Peyer's patch (tissue), 4 donors: ENCODE data around the gene MRPL19. TPM values are rescaled to one million over a fixed set of nuclear protein-coding genes. Genes with fewer than 3 reads are reported as not detected.
"Not testable (repeated sequence)": the region's sequence is repeated elsewhere in the genome, so short reads cannot be mapped to it uniquely, and the experiment has no call there.

ENCODE experiments used
- DNase-seq, 3 donors: peaks; one replicate each; pipeline ENCODE4 v3.0.0-alpha.2; 2017 to 2019
- H3K27ac ChIP-seq, 4 donors: fragments of 200-600 bp; sonication (generic); one replicate each; pipeline ENCODE4 v1.5.1; 2016 to 2019
- H3K27me3 ChIP-seq, 2 donors: fragments of 200-600 bp; sonication (generic); one replicate each; pipeline ENCODE4 v1.5.1; 2019
- H3K36me3 ChIP-seq, 3 donors: fragments of 200-600 bp; sonication (generic); one replicate each; pipeline ENCODE4 v1.5.1; 2016 to 2019
- H3K4me1 ChIP-seq, 4 donors: fragments of 200-600 bp; sonication (generic); one replicate each; pipeline ENCODE4 v1.5.1; 2016 to 2019
- H3K4me3 ChIP-seq, 4 donors: fragments of 200-600 bp; sonication (generic); 1 replicate in 3 of 4; 2 replicates in 1 of 4; pipeline ENCODE4 v1.5.1; 2016 to 2019; ENCODE audit warnings: mild to moderate bottlenecking in 1 of 4
- H3K9me3 ChIP-seq, 4 donors: fragments of 200-600 bp; sonication (generic); one replicate each; pipeline ENCODE4 v1.5.1; 2016 to 2019; ENCODE audit warnings: mild to moderate bottlenecking in 1 of 4
- CTCF ChIP-seq, 6 experiments: fragments of 450-650 bp in 4 of 6; fragments of 200-600 bp in 2 of 6; sonication (generic) in 1 of 6; IDR thresholded peaks; one replicate each; pipeline ENCODE4 v1.5.1; 2017 to 2019; ENCODE audit warnings: antibody characterized with exemption in 6 of 6, mild to moderate bottlenecking in 3 of 6, moderate library complexity in 1 of 6
- POLR2A ChIP-seq, 2 donors: fragments of 450-650 bp; IDR thresholded peaks; one replicate each; pipeline ENCODE4 v1.5.1; 2017; ENCODE audit warnings: antibody characterized with exemption in 2 of 2, mild to moderate bottlenecking in 2 of 2, moderate library complexity in 2 of 2
- total RNA-seq, 4 donors: library from RNA; depleted of rRNA; stranded (reverse); fragments of >200 nt; gene quantifications; one replicate each; pipeline ENCODE4 v1.1.0, GENCODE V29; 2016

The MRPL19 gene
- total RNA-seq, 4 donors from 2014 or later = 20.6 to 61.1 (median 26.8) TPM

GRCh38 chr2:75657798-75658197 is 11.2 kb downstream of the MRPL19 start:
- Histone ChIP-seq H3K4me1 (no peaks in the 10 kb centered on the region), H3K27ac (no peak overlapping the region), H3K4me3 (no peak overlapping the region), H3K9me3 (no peaks in the 10 kb centered on the region), H3K27me3 (no peaks in the 10 kb centered on the region), H3K36me3 (peaks cover 0 to 73% (median 0%) of the 10 kb centered on the region in 3 donors)
- TF ChIP-seq CTCF (IDR thresholded peaks at IDR 0.05) (no peak), POLR2A (IDR thresholded peaks at IDR 0.05) (no peak)
- no peak for DNase-seq

DNA sequence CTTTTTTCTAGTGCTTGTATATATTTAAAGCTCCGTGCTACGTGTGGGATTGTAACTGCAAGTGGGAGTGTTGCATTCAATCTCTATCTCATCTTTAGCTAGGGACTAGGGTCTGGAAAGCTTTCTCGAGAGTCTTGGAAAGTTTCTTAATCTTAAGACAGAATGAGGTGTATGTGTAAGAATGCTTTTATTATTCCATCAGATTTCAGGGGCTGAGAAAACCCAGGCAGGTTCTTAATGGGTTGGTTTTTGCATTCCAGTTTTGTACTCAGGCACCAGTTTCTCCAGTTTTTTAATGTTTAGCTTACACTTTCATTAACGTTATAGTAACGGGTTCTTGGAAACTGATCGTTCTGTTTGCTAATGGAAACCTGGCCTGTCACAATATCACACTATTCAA is 20.3 kb downstream of the MRPL19 start:
- Histone ChIP-seq H3K4me3 (no peak overlapping the region), H3K36me3 (peaks cover 0 to 40% (median 0%) of the 10 kb centered on the region in 3 donors), H3K9me3 (no peaks in the 10 kb centered on the region), H3K4me1 (no peaks in the 10 kb centered on the region), H3K27ac (no peak overlapping the region), H3K27me3 (no peaks in the 10 kb centered on the region)
- DNase-seq = no peak
- no peak for TF ChIP-seq CTCF (IDR thresholded peaks at IDR 0.05)
- no peak for TF ChIP-seq POLR2A (IDR thresholded peaks at IDR 0.05)

DNA sequence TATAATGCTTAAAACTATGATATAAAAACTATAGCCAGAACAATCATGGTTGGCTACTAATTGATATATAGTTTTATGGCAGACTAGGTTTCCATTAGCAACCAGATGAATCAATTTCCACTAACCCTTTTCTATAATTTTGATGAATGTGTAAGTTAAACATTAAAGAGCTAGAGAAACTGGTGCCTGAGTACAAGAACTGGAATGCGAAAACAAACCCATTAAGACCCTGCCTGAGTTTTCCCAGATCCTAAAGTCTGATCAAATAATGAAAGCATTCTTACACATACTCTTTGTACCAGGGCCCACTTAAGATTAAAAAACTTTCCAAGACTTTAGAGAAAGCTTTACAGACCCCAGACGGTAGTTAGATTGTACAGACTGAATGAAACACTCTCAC is 21.3 kb downstream of the MRPL19 start:
- Histone ChIP-seq H3K4me1 (no peaks in the 10 kb centered on the region), H3K27me3 (no peaks in the 10 kb centered on the region), H3K9me3 (no peaks in the 10 kb centered on the region), H3K4me3 (no peak overlapping the region), H3K27ac (no peak overlapping the region), H3K36me3 (peaks cover 0 to 39% (median 0%) of the 10 kb centered on the region in 3 donors)
- TF ChIP-seq CTCF (IDR thresholded peaks at IDR 0.05) (no peak), POLR2A (IDR thresholded peaks at IDR 0.05) (no peak)
- DNase-seq = no peak

DNA sequence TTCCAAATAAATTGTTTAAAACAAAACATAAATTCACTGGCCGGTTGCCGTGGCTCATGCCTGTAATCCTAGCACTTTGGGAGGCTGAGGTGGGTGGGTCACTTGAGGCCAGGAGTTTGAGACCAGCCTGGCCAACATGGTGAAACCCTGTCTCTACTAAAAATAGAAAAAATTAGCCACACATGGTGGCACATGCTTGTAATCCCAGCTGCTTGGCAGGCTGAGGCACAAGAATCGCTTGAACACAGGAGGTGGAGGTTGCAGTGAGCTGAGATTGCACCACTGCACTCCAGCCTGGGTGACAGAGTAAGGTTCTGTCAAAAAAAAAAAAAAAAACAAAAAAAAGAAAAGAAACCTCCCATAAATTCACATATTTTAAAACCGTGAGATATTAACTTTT is 28.8 kb downstream of the MRPL19 start:
- not testable (repeated sequence) for H3K4me1 ChIP-seq, H3K27me3 ChIP-seq, DNase-seq, H3K9me3 ChIP-seq, H3K27ac ChIP-seq, H3K4me3 ChIP-seq
- H3K36me3 ChIP-seq = peaks cover 0 to 12% (median 0%) of the 10 kb centered on the region in 3 donors

DNA sequence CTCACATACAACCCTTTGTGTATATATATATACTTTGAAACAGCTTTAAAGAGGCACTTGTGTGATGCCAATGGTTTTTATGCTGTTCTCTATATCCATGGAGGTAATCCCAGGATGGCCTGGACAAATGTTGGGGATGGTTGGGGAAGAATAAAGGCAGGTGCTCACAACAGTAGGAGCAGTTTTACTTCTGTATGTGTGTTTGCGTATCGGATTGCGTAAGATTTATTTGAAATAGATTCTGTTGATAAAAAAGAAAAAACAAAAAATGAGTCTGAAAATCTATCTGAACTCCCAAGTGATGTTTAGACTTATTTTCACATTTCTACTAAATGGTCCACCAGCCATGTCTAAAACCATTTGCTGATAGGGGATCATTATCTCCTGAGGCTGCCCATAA is 29.3 kb downstream of the MRPL19 start:
- DNase-seq = no peak
- no peak overlapping the region for H3K4me3 ChIP-seq
- H3K4me1 ChIP-seq = no peaks in the 10 kb centered on the region
- H3K27ac ChIP-seq = no peak overlapping the region
- peaks cover 0 to 10% (median 0%) of the 10 kb centered on the region in 3 donors for H3K36me3 ChIP-seq
- TF ChIP-seq POLR2A (IDR thresholded peaks at IDR 0.05) (no peak), CTCF (IDR thresholded peaks at IDR 0.05) (no peak)
- no peaks in the 10 kb centered on the region for H3K27me3 ChIP-seq
- no peaks in the 10 kb centered on the region for H3K9me3 ChIP-seq

- Histone ChIP-seq H3K27me3 (no peaks in the 10 kb centered on the region), H3K27ac (no peak overlapping the region), H3K9me3 (no peaks in the 10 kb centered on the region), H3K4me1 (no peaks in the 10 kb centered on the region), H3K4me3 (no peak overlapping the region), H3K36me3 (peaks cover 0 to 10% (median 0%) of the 10 kb centered on the region in 3 donors)
- DNase-seq = no peak
- TF ChIP-seq POLR2A (IDR thresholded peaks at IDR 0.05) = no peak
- no peak for TF ChIP-seq CTCF (IDR thresholded peaks at IDR 0.05)
These were observed 29.9 kb downstream of the MRPL19 start for GRCh38 chr2:75676464-75676863.
